HG03045 (cell line): Measurements from ENCODE around the gene COX18.

ENCODE experiments used
- ATAC-seq: cut with Tn5 transposase; IDR thresholded peaks from one replicate; pipeline ENCODE4 v1.9.1; 2021; ENCODE audit warnings: mild to moderate bottlenecking, moderate library complexity; ENCODE audit not compliant: unreplicated experiment

The COX18 gene, protein sequence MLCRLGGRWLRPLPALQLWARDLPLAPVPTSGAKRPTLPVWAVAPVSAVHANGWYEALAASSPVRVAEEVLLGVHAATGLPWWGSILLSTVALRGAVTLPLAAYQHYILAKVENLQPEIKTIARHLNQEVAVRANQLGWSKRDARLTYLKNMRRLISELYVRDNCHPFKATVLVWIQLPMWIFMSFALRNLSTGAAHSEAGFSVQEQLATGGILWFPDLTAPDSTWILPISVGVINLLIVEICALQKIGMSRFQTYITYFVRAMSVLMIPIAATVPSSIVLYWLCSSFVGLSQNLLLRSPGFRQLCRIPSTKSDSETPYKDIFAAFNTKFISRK

DNA sequence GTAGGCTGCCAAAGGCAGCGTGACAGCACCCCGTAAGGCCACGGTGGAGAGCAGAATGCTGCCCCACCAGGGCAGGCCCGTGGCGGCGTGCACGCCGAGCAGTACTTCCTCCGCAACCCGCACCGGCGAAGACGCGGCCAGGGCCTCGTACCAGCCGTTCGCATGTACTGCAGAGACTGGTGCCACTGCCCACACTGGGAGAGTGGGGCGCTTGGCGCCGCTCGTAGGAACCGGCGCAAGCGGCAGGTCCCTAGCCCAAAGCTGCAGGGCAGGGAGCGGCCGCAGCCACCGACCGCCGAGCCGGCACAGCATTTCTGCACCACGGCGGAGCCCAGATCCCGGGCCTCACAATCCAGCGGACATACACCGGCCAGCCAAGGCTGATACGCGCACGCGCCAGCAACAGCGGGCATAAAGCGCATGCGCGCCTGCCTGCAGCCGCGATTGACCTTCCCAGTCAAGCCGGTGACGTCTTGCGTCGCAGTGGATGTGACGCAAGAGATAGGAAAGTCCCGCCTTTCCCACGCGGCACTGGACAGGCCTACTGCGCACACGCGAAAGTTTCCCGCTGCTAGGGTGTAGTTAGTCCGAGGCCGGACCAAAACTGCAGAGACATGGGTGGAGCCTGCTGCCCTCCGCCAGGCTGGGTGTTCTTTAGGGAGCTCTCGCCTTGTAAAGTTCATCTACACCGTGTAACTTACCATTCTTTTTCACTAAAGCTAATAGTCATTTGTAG is at the start of gene COX18:
TSS of gene COX18 (minus strand) at position 379 of the 736 bp plus-strand sequence. CDS start at position 312, 67 bp downstream.
- ATAC-seq, result peak; percentile 91

DNA sequence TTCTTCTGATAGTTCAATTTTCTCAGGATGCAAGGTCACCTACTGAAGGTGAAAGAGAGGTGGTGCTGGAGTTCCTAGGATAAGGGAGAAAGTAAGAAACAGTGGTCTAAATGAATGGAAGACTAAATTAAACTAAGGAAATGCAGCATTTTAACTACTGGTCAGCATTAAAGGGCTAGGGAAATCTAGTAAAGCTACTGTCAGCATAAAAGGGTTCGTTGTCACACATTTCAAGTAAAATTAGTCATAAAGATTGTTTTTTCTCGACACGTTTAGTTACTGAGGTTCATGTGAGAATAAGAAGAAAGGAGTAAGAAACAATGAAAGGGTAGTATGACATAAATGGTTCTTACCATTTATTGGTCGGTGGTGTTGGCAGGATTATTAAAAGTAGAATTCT is 40.0 kb upstream of the COX18 start:
- ATAC-seq, result no peak

DNA sequence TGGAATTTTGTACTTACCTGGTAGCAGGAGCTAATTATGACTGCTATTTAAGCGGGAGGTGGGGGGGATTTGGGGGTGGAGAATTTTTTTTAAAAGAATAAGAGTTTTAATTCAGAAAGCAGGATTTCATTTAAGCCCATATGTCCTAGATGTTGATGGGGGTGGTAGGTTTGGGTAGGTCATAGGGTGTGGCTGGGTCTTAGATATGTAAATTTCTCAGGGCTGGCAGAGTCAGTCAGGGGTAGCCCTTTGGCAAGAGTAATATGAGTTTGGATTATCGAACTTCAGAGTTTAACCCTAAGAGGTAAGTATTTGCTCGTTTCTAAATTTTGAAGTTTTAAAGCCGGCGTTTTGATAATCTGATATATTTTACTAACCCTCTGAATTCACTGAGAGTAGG is 35.2 kb upstream of the COX18 start:
- ATAC-seq, result no peak

DNA sequence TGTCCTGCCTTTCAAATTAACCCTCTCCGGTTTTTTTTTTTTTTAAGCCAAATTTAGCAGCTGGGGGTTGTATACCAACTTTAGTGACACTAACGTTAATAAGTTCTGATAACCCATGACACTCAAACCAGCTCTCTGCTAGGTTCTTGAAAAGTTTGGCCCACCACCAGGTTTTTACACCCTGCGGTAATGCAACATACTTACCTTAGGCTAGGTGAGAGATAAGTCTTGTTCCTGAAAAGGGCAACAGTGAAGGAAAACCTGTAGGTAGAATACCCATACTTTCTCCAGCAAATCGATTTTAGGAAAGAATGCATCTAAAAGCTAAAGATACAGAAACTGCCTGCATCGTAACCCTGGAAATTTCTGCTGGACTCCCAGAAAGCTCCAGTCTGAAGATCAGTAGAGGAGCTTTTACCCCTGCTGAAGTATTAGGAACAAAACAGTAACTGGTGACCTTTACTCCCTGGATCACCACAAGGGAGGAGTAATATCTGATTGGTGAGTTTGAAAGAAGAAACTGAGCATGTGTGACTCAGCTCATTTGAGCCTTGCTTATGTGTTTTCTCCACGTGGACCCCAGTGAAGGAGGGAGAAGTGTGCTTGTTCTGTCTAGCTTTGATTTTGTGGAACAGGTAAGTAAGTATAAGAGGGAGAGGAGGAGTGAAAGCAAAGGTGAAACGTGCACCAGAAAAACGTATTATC is 34.4 kb upstream of the COX18 start:
- no peak for ATAC-seq

DNA sequence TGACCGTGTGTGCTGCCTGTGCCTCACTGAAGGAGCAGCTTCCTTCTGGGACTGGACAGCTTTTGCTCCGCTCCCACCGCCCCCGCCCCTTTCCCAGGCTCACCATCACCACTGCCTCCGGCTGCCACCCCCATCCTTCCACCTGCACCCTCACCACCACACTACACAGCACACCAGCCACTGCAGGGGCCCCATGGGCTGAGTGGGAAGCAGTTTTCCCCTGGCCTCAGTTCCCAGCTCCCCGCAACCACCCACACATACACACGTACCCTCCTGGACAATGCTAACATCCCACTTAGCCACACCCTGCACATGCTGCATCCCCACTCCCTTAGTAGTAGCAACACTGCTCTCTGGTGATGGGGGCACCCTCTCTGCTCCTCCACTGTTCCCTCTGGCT is 29.6 kb upstream of the COX18 start:
- no peak for ATAC-seq

DNA sequence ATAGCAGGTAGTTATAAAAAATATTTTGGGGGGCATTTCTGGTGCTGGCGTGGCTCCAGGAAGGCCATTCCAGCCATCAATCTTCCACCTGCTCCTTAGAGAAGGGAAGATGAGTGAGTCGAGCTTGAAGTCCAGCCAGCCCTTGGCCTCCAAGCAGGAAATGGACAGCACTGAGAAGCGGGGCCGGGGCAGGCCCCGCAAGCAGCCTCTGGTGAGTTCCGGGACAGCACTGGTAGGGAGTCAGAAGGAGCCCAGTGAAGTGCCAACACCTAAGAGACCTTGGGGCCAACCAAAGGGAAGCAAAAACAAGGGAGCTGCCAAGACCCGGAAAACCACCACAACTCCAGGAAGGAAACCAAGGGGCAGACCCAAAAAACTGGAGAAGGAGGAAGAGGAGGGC is 29.2 kb upstream of the COX18 start:
- no peak for ATAC-seq

DNA sequence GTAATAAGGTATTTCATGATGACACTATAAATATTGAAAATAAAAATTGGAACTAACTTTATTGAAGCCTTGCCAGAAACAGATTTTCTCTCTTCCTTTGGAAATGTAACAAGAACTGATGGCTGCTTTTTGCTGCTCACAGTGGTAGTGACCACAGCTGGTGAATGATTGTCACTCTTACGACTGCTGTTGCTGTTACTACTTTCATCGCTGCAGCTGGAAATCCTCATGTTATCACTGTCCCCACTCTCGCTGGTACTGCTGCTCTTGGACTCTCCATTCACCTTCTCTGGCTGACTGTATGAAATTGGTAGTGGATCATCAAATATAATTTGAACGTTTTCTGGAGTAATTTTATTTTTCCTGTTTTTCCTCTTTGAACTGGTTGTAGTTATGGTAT is 28.5 kb upstream of the COX18 start:
- ATAC-seq, result no peak

DNA sequence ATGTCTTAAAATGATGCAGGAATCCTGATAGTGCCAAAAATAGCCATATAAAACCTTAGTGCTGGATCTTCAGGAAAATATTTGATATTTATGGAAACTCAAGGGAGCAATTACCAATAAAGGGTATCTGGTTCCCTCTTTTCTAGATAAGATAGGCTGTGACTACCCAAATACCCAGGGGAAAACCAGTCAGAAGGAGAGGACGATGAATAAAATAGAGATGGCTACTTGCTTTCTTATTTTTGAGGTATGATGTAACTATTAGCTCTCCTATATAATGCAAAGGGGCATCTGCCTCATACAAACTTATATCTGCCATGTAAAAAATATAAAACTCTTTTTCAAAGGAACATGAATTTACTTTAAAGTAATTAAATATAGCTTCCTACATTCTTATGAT is 23.4 kb upstream of the COX18 start:
- no peak for ATAC-seq

DNA sequence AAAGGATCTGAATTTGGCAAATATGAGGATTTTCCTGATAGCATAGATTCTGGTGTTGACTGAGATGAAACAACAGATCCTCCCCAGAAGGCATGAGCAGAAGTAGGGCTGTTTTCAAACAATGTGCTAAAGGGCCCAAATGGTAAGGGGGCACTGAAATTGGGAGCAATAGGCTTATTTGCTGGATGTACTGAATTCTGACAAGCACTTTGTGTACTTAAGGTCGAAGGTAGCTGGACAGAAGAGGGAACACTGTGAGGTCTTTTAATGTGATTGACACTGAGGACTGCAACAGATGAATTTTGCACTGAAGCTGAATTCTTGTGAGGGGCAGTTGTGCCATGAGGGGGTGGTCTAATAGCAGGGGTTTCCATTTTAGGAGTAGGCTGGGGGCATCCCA is 21.2 kb upstream of the COX18 start:
- no peak for ATAC-seq

DNA sequence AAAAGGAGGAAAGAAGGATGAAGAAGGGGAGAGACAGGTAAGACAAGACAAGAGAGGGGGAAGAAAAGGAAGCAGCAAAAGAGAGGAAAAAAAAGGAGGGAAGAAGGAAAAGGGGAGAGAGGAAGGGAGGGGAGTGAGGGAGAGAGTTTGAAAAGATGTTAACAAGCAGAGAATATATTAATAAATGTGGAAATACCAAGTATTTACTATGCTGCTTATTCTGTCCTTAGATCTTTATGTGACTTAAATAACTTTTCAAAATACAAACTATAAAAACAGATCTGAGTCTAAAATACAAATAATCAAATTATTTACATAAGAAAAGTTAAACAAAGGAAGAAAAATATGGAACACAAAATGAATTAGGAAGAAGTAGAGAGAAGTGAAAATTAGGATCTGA is 18.4 kb upstream of the COX18 start:
- no peak for ATAC-seq

DNA sequence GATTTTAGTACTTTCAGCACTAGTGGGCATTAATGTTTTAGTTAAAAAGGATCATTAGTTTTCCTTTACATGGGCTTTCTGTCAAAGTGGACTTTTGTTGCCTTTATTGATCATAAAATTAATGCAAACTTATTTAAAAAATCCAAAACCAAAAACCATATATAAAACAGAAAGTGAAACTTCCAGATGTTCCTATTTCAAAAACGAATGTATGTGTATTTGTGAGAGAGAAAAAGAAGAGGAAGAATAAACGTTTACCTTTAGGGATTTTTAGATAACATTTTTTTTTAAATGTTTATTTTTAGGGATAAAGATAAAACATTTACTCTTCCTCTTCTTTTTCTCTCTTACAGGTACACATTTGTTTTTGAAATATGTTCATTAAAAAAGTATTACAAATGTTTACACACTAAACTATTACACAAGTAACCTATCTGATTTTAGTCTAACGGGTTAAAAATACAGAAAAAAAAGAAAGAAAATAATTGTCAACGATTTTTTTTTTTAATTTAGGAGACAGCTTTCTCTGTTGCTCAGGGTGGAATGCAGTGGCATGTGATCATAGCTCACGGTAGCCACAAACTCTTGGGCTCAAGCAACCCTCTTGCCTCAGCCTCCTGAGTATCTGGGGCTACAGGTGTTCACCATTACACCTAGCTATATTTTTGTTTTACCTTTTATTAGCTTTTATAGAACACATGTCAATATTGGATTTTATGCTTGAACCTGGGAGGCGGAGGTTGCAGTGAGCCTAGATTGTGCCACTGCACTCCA is 16.8 kb upstream of the COX18 start:
- no peak for ATAC-seq

DNA sequence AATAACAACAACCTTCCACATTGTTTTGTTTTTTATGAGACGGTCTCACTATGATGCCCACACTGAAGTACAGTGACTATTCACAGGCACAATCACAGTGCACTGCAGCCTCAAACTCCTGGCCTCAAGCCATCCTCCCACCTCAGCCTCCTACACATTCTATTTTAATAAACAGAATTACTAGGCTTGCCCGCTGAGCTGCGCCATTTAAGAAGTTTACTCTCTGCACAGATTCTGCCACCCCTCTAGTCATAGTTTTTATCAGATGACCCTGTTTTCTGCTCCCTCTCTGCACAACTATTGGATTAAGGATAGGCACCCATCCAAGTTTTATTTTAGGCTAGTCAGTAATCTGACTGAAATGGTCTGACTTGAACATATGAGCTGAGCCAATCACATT is 11.3 kb upstream of the COX18 start:
- ATAC-seq, result peak; percentile 49

DNA sequence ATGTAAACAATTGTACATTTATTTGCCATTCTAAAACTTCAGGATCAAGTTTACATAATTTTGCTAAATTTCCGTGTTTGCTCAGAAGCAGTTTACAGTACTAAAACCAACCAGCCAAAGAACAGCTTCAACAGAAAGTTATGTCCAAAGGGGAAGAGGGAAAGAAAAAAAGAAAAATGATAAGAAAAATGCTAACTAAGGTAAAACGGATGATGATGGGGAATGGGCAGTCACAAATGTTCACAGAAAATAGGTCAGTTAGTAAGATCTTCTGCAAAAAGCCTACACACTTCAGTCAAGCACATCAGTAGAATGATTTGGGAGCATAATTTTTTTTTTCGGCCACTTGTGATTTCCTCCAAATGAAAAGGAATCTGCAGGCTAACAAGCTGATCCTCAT is 6.3 kb upstream of the COX18 start:
- no peak for ATAC-seq

DNA sequence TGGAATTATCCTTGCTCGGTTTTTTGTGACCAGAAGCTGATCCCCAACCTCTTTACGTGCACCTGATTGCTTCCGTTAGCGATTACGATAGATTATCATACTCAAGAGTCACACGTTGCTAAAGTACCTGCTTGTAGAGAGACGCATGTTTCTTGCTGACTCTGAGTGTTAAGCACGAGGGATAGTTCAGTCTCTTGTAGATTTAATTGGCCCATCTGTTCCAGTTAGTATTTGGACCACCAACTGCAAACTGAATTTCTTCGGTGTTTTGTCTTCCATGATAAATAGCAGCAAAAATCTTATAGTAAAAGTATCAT is 516 bp upstream of the COX18 start:
- ATAC-seq, result peak; percentile 14

DNA sequence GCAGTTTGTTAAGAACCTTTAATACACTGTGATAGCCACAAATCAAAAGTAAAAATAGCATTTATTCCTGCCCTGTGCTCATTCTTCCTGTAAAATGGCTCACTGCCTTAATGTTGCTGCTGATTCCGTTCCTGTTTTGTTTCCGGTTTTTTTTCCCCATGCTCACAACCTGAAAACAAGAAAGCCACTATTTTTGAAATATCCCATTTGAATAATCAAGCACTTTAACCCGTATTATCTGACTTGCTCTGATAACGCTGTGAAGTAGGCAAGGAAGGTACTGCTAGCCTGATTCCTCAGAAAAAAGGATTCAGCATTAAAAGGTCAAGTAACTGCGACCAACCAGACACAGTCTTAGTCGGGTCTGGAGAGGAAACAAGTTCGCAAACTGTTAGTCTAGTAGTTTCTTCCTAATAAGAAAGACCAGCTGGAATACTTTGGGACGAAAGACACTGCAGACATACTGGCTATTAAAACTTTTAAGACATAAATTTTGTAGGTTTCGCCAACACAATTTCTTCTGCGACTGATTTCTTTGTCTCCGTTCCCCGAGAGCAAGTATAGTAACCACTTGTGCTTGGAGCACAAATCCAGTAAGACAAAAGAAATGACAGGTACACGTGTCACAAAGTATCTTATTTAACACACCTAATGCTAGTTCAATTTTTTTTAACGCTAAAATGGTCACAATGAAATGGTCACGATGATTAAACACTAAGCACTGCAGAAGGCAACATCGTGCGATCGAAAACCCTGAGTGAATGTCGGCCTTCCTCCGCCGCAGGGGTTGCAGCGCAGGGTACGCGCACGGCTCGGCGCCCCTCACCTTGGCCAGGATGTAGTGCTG is 802 bp downstream of the COX18 start:
- ATAC-seq, result peak; percentile 1

DNA sequence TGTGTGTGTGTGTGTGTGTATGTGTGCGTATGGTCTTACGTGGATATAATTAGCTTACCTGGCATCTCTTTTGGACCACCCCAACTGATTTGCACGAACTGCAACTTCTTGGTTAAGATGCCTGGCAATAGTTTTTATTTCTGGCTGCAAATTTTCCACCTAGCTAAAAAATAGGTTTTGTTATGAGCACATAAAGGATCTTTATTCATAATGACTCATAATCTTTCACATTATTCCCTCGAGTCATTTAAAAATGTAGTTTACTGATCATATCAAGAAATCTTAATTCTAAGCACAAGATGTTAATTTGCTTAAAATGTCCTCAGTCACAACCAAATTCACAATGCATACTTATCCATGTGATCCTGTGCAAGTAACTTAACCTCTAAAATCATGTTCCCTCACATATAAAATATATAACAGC is 1.5 kb downstream of the COX18 start:
- ATAC-seq, result no peak

DNA sequence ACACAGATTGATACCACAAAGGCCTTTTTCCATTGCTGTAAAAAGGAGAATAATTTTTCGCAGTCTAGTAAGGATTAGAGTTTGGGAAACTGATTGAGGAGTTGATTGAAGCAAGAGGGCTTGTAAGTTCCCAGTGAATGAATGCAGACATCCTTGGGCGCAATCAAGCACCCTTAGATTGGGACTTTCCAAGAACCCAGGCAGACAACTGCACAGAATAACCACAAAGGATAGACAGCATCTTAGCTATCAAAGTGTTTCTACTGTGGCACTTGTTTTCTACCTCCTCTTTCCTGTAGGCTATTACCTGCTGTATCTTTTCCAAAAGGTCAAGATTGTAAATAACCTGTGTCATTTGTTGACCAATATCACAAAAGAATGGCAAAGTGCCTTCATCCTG is 2.6 kb downstream of the COX18 start:
- ATAC-seq, result no peak

DNA sequence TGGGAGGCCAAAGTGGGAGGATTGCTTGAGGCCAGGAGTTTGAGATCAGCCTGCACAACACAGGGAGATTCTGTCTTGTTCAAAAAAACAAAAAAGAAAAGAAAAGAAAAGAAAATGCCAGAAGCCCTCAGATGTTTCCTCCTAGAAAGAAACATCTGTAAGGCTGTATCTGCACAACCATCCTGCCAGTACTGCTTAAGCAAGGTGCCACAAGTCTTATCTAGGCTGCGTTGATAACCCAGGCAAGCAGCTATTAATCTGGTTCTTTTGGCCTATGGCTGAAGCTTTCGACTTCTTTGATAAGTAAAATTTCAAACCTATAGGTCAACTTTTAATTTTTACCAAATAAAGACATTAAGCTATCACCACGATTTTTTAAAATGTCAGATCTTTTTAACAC is 3.1 kb downstream of the COX18 start:
- no peak for ATAC-seq

DNA sequence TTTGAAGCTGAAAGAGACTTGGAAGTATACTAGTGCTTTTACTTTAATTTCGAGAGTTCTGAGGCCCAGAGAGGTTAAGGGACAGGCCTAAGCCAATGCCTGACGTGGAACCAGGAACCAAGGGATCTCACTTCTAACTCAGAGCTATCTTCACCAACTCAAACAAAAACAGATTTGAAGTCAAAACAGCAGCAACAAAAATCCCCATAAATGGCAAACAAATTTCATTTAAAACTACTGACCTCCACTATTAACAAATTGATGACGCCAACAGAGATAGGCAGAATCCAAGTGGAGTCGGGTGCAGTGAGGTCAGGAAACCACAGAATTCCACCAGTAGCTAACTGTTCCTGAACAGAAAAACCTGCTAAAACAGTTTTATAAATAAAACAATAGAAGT is 5.0 kb downstream of the COX18 start:
- ATAC-seq, result no peak

DNA sequence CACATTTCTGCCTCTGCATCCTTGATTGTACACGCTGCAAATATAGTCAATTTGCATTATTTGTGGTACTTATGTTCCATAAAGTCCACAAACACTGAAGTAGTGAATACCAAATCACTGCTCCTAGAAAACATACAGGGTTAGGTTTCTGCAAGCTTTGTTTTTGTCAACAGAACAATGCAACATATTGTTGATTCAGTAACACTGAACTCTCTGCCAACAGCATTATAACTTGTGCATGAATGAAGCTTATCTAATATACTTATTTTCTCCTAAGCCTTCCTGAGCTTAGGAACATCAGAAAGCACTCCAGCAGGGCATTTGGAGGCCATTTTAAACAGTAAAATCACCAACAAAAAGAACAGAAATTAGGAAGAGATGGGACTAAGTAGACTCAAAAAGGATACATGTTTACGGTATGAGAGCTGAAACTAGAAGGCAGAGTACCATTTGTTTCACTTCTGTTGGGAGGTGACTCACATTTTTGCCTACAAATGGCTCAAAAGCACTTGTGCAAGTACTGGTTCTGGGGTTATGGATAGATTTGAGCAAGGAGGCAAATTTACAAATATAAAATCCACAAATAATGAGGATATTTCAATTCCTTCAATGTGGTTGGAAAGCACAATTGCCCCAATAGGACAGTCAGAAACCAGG is 14.1 kb downstream of the COX18 start:
- peak; percentile 91 for ATAC-seq
